ENCODE results near the gene B3GNT7.

- TF ChIP-seq, protein P1, sequence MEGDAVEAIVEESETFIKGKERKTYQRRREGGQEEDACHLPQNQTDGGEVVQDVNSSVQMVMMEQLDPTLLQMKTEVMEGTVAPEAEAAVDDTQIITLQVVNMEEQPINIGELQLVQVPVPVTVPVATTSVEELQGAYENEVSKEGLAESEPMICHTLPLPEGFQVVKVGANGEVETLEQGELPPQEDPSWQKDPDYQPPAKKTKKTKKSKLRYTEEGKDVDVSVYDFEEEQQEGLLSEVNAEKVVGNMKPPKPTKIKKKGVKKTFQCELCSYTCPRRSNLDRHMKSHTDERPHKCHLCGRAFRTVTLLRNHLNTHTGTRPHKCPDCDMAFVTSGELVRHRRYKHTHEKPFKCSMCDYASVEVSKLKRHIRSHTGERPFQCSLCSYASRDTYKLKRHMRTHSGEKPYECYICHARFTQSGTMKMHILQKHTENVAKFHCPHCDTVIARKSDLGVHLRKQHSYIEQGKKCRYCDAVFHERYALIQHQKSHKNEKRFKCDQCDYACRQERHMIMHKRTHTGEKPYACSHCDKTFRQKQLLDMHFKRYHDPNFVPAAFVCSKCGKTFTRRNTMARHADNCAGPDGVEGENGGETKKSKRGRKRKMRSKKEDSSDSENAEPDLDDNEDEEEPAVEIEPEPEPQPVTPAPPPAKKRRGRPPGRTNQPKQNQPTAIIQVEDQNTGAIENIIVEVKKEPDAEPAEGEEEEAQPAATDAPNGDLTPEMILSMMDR (IDR thresholded peaks at IDR 0.05) = no peak
- TF ChIP-seq ZFX (IDR thresholded peaks at IDR 0.05; ENCODE audit: borderline replicate concordance) = no peak
These were observed 42.0 kb upstream of the B3GNT7 start for GRCh38 chr2:231353469-231353868.

Data from 22Rv1 (cell line).